ENCODE data around the gene EHD1. TPM values are rescaled to one million over a fixed set of nuclear protein-coding genes. Genes with fewer than 3 reads are reported as not detected.
A peak's percentile ranks its signal among the peaks of the same experiment; 100 is the strongest.

EHD1 gene
- total and polyA plus RNA-seq, 9 of the 15 experiments (the other 6 are each of a cell fraction or from before 2014, with no cell fraction given): 0.46 to 65.0 (median 16.4) TPM

GRCh38 chr11:64826578-64827450 lies 51.6 kb downstream of the EHD1 start:
- DNase-seq (ENCODE audit: extremely low read depth in 1 of 4, low spot score in 3 of 4) (peak in 1 of 4 experiments; percentile 42), FAIRE-seq (no peak), ATAC-seq (no peak)
- ChIA-PET CTCF (ENCODE audit: low intra/inter-chr PET ratio) (no interaction called here), POLR2A (interaction anchor here (0.6 to 1.5 kb wide), 3 partner anchors 9 to 12 kb away, joined by 3 to 4 read pairs (median 3); no protein-coding TSS in a partner anchor)
- in situ Hi-C loops (cut with MboI) (no loop called here), intact Hi-C loops (cut with micrococcal nuclease) (no loop called here)
- Histone ChIP-seq H3K9me1 (ENCODE audit: control insufficient read depth, insufficient read depth, low read length) (no peaks in the 10 kb centered on the region), H3K27ac (ENCODE audit: extremely low read depth, low read depth, low read length) (no peak overlapping the region), H3K4me2 (ENCODE audit: insufficient read depth, low read length) (no peak overlapping the region), H3K4me1 (replicated peaks in 1 of 2; ENCODE audit: control insufficient read depth in 2 of 2, insufficient read depth in 2 of 2, low read length in 2 of 2) (peaks cover 10 to 42% of the 10 kb centered on the region in 2 experiments; a peak in 4 of 5 replicates), H4K20me1 (replicated peaks; ENCODE audit: control insufficient read depth, insufficient read depth, low read length) (no peaks in the 10 kb centered on the region), H3K4me3 (no peak overlapping the region), H3K9me3 (replicated peaks; ENCODE audit: control insufficient read depth, insufficient read depth, low read depth, low read length) (no peaks in the 10 kb centered on the region), H3K79me2 (ENCODE audit: control insufficient read depth, insufficient read depth, low read length) (no peaks in the 10 kb centered on the region), H3K9ac (ENCODE audit: insufficient read depth in 1 of 2, low read depth in 2 of 2, low read length in 2 of 2) (peak overlapping the region in 1 of 2 experiments; percentile 43; a peak in 1 of 4 replicates), H2AFZ (ENCODE audit: low read depth, low read length) (no peak overlapping the region), H3K27me3 (ENCODE audit: control insufficient read depth in 2 of 2, insufficient read depth in 2 of 2, low read length in 2 of 2) (no peaks in the 10 kb centered on the region), H3K36me3 (ENCODE audit: control insufficient read depth, insufficient read depth, low read length) (peaks cover 48% of the 10 kb centered on the region)
- BruUV-seq (replicated peaks): no TSS peak
- 93% methylated on average over 46 of the region's 52 CpGs for WGBS (ENCODE audit: insufficient coverage, low coverage, missing lambda C conversion rate)
- TF ChIP-seq PRPF4 (IDR thresholded peaks at IDR 0.05; ENCODE audit: insufficient read depth, low read depth, low read length, poor library complexity, severe bottlenecking) (peak; percentile 57), SAFB (IDR thresholded peaks at IDR 0.05; ENCODE audit: borderline replicate concordance, low read depth, low read length) (no peak), ZNF316 (IDR thresholded peaks at IDR 0.05) (no peak), NFYB (IDR thresholded peaks at IDR 0.05; ENCODE audit: extremely low read depth, insufficient read length) (peak; percentile 38), CTCFL (IDR thresholded peaks at IDR 0.05; ENCODE audit: borderline replicate concordance, insufficient read depth, low read depth, low read length, poor library complexity, severe bottlenecking) (no peak), RBM39 (optimal IDR thresholded peaks at IDR 0.05; ENCODE audit: low read depth, low read length) (no peak), RBM25 (IDR thresholded peaks at IDR 0.05; ENCODE audit: low read depth, low read length, severe bottlenecking) (no peak), ZNF263 (CRISPR knock-in tag; IDR thresholded peaks at IDR 0.05; ENCODE audit: borderline replicate concordance) (no peak), NFIX (CRISPR knock-in tag; IDR thresholded peaks at IDR 0.05; ENCODE audit: low read depth) (no peak), BCL6 (CRISPR knock-in tag; IDR thresholded peaks at IDR 0.05) (no peak), TCF7L2 (IDR thresholded peaks at IDR 0.05; ENCODE audit: low read depth, low read length) (no peak), SUPT5H (IDR thresholded peaks at IDR 0.05) (no peak), POLR2G (IDR thresholded peaks at IDR 0.05; ENCODE audit: low read depth, low read length) (0 out of 2 replicates have a peak, but pooled peaks have one; percentile 39), ZNF384 (IDR thresholded peaks at IDR 0.05; ENCODE audit: low read depth, low read length) (no peak)
- TF ChIP-seq, protein P1, sequence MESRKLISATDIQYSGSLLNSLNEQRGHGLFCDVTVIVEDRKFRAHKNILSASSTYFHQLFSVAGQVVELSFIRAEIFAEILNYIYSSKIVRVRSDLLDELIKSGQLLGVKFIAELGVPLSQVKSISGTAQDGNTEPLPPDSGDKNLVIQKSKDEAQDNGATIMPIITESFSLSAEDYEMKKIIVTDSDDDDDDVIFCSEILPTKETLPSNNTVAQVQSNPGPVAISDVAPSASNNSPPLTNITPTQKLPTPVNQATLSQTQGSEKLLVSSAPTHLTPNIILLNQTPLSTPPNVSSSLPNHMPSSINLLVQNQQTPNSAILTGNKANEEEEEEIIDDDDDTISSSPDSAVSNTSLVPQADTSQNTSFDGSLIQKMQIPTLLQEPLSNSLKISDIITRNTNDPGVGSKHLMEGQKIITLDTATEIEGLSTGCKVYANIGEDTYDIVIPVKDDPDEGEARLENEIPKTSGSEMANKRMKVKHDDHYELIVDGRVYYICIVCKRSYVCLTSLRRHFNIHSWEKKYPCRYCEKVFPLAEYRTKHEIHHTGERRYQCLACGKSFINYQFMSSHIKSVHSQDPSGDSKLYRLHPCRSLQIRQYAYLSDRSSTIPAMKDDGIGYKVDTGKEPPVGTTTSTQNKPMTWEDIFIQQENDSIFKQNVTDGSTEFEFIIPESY (CRISPR knock-in tag; IDR thresholded peaks at IDR 0.05): peak; percentile 78
- TF ChIP-seq, protein P2, sequence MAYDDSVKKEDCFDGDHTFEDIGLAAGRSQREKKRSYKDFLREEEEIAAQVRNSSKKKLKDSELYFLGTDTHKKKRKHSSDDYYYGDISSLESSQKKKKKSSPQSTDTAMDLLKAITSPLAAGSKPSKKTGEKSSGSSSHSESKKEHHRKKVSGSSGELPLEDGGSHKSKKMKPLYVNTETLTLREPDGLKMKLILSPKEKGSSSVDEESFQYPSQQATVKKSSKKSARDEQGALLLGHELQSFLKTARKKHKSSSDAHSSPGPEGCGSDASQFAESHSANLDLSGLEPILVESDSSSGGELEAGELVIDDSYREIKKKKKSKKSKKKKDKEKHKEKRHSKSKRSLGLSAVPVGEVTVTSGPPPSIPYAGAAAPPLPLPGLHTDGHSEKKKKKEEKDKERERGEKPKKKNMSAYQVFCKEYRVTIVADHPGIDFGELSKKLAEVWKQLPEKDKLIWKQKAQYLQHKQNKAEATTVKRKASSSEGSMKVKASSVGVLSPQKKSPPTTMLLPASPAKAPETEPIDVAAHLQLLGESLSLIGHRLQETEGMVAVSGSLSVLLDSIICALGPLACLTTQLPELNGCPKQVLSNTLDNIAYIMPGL (CRISPR knock-in tag; IDR thresholded peaks at IDR 0.05): no peak

Measured in K562 (cell line).